A673 (cell line): ENCODE measurements around the gene FIS1. TPM values are rescaled to one million over a fixed set of nuclear protein-coding genes. Genes with fewer than 3 reads are reported as not detected.

Experiments
- BruUV-seq: library from RNA; stranded (reverse); fragments of 400-500 nt; replicated peaks from 2 replicates; lab custom pipeline; 2021; lab: Mats Ljungman, UMichigan
- CTCF ChIA-PET: fragments of 300-600 bp; sonication (Branson Sonifier 250); formaldehyde crosslinking; loops from one replicate; lab custom pipeline; 2022; ENCODE audit warnings: antibody characterized with exemption; lab: Charles Lee
- POLR2A ChIA-PET: fragments of 300-600 bp; sonication (Branson Sonifier 250); formaldehyde crosslinking; loops from one replicate; lab custom pipeline; 2022; ENCODE audit warnings: antibody characterized with exemption; ENCODE audit not compliant: low non-redundant PET; lab: Charles Lee
- DNase-seq: peaks from one replicate; pipeline ENCODE4 v3.0.0-alpha.2; 2015; ENCODE audit warnings: low spot score
- H3K27ac ChIP-seq: fragments of 200-600 bp; sonication (generic); 2 replicates; pipeline ENCODE4 v1.5.1; 2016; ENCODE audit warnings: mixed run types, low read depth, mild to moderate bottlenecking, mixed read lengths, antibody characterized with exemption, low read length; ENCODE audit not compliant: poor library complexity, severe bottlenecking
- H3K27me3 ChIP-seq: fragments of 200-600 bp; sonication (generic); replicated peaks from 2 replicates; pipeline ENCODE4 v1.6.1; 2017; ENCODE audit warnings: mixed run types, low read depth, mild to moderate bottlenecking, mixed read lengths, antibody characterized with exemption, low read length; ENCODE audit not compliant: insufficient read depth, poor library complexity
- H3K36me3 ChIP-seq: fragments of 200-600 bp; sonication (generic); 2 replicates; pipeline ENCODE4 v1.6.1; 2016; ENCODE audit warnings: mixed run types, mild to moderate bottlenecking, mixed read lengths, antibody characterized with exemption, low read length; ENCODE audit not compliant: insufficient read depth, poor library complexity, severe bottlenecking
- H3K4me1 ChIP-seq: fragments of 200-600 bp; sonication (generic); 2 replicates; pipeline ENCODE4 v1.6.1; 2017; ENCODE audit warnings: mixed run types, mild to moderate bottlenecking, mixed read lengths, antibody characterized with exemption, low read length; ENCODE audit not compliant: insufficient read depth, poor library complexity, severe bottlenecking
- H3K4me3 ChIP-seq: fragments of 200-600 bp; sonication (generic); 2 replicates; pipeline ENCODE4 v1.5.1; 2016; ENCODE audit warnings: low read depth, mixed run types, mild to moderate bottlenecking, mixed read lengths, low read length; ENCODE audit not compliant: poor library complexity, severe bottlenecking
- H3K9me3 ChIP-seq: fragments of 200-600 bp; sonication (generic); 2 replicates; pipeline ENCODE4 v1.6.1; 2016; ENCODE audit warnings: mixed run types, low read depth, mild to moderate bottlenecking, mixed read lengths, antibody characterized with exemption, low read length; ENCODE audit not compliant: poor library complexity, severe bottlenecking
- EZH2 ChIP-seq: fragments of 200-600 bp; sonication (generic); IDR thresholded peaks from 2 replicates; pipeline ENCODE4 v1.6.1; 2017; ENCODE audit warnings: borderline replicate concordance, low read depth, mild to moderate bottlenecking, mixed read lengths, antibody characterized with exemption, low read length; ENCODE audit not compliant: poor library complexity, severe bottlenecking
- intact Hi-C: fragments of 100-400 bp; cut with micrococcal nuclease; formaldehyde crosslinking; loops from one replicate; pipeline ENCODE4 v1.10.0; 2022; ENCODE audit not compliant: unreplicated experiment
- total RNA-seq: library from RNA; stranded (reverse); gene quantifications from 2 replicates; pipeline ENCODE4 v1.2.3, GENCODE V29; 2021
- TF ChIP-seq, protein P1 (sequence below): fragments of 300-800, 200-600 bp; sonication (generic); conservative IDR thresholded peaks from 2 replicates; pipeline ENCODE4 v1.5.1; 2017; ENCODE audit warnings: low read depth, mild to moderate bottlenecking, antibody characterized with exemption, low read length, moderate library complexity, mixed read lengths

The FIS1 gene
- total RNA-seq, 1 experiment from 2014 or later = 79.6 TPM

DNA sequence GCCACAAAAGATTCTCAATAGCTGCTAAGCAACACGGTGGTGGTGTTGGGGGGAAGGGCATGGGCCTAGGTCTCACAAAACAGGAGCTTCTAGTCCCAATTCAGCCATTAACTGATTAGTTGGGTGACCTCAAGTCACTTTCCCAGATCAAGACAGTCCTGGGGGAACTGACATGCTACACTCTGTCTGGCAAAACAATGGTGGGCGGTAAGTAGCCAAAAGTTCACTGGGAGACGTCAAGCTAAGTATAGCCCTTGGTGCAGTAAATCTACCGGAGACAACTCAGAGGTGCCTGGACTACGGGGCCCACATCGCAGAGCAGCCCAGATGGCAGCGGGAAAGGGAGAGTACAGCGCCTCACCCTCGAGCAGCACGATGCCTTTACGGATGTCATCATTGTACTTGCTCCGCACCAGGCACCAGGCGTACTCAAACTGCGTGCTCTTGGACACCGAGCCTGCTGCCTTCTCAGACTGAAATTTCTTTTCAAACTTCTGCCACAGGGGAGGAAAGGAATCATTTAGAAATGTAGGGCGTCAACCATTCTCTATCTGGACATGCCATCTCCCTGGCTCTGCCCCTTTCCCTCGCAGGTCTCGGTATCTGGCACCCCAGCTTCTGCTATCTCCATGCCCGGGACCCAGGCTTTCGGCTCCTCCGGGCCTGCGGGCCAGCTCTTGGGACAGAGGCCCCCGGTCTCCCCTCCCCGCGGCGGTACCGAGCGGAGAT, 1.1 kb downstream of the FIS1 start:
- no peaks in the 10 kb centered on the region for H3K4me1 ChIP-seq
- no peak for DNase-seq
- no peak for TF ChIP-seq EZH2
- TF ChIP-seq, protein P1, sequence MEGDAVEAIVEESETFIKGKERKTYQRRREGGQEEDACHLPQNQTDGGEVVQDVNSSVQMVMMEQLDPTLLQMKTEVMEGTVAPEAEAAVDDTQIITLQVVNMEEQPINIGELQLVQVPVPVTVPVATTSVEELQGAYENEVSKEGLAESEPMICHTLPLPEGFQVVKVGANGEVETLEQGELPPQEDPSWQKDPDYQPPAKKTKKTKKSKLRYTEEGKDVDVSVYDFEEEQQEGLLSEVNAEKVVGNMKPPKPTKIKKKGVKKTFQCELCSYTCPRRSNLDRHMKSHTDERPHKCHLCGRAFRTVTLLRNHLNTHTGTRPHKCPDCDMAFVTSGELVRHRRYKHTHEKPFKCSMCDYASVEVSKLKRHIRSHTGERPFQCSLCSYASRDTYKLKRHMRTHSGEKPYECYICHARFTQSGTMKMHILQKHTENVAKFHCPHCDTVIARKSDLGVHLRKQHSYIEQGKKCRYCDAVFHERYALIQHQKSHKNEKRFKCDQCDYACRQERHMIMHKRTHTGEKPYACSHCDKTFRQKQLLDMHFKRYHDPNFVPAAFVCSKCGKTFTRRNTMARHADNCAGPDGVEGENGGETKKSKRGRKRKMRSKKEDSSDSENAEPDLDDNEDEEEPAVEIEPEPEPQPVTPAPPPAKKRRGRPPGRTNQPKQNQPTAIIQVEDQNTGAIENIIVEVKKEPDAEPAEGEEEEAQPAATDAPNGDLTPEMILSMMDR = no peak
- no peaks in the 10 kb centered on the region for H3K9me3 ChIP-seq
- POLR2A ChIA-PET = no interaction called here
- BruUV-seq = no TSS peak
- intact Hi-C loops = loop anchor here (2.0 kb wide), 3 partner anchors 25 to 349 kb away; partner anchors contain the start of genes ACHE and ZNHIT1
- CTCF ChIA-PET = interaction anchor here (0.6 to 1.9 kb wide), 5 partner anchors 9 to 194 kb away, joined by 3 to 19 read pairs (median 4); partner anchors contain the start of genes PLOD3 and ZNHIT1
- peak overlapping the region; percentile 87 for H3K27ac ChIP-seq
- peak overlapping the region; percentile 86 for H3K4me3 ChIP-seq
- H3K27me3 ChIP-seq = no peaks in the 10 kb centered on the region
- peaks cover 9% of the 10 kb centered on the region for H3K36me3 ChIP-seq

DNA sequence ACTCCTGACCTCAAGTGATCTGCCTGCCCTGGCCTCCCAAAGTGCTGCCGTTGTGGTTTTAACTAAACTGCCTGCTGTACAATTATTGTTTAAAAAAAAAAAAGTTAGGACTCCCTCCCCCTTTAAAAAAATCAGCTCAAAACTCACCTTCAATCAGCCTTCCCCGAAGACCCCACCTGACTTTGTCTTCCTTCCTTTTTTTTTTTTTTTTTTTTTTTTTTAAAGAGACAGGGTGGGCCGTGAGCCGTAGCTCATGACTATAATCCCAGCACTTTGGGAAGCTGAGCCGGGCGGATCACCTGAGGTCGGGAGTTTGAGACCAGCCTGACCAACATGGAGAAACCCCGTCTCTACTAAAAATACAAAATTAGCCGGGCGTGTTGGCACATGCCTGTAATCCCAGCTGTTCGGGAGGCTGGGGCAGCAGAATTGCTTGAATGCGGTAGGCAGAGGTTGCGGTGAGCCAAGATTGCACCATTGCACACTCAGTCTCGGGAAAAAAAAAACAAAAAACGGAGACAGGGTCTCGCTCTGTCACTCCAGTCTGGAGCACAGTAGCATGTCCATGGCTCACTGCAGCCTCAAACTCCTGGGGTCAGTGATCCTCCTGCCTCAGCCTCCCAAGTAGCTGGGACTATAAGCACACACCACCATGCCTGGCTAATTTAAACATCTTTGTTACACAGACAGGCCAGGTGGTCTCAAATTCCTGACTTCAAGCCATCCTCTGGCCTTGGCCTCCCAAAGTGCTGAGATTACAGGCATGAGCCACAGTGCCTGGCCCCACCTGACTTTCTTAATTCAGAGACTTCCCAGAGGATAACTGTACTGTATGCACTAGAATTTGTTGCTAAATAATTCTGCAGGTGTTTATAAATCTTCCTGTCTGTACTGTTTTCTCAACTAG, 3.2 kb downstream of the FIS1 start:
- DNase-seq = no peak
- Histone ChIP-seq H3K4me1 (no peaks in the 10 kb centered on the region), H3K27me3 (no peaks in the 10 kb centered on the region), H3K4me3 (no peak overlapping the region), H3K27ac (no peak overlapping the region), H3K36me3 (peaks cover 9% of the 10 kb centered on the region), H3K9me3 (no peaks in the 10 kb centered on the region)
- BruUV-seq = no TSS peak
- CTCF ChIA-PET = interaction anchor here (0.6 kb wide), 1 partner anchor 17 kb away, joined by 3 read pairs; no protein-coding TSS in a partner anchor
- TF ChIP-seq, protein P1 = no peak
- no peak for TF ChIP-seq EZH2
- POLR2A ChIA-PET = no interaction called here
- intact Hi-C loops = no loop called here

DNA sequence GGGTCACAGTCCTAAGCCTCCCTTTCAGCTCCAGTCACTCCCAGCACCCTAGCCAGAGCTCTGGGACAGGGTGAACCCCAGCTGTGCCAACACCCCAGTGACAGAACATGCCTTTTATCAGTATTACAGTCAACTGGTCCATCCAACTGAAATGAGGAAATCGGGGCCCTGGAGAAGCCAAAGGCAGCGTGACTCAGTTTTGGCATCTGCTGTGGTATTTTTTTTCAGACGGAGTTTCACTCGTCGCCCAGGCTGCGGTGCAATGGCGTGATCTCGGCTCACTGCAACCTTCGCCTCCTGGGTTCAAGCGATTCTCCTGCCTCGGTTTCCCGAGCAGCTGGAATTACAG, 3.9 kb downstream of the FIS1 start:
- intact Hi-C loops = no loop called here
- Histone ChIP-seq H3K27me3 (no peaks in the 10 kb centered on the region), H3K36me3 (peaks cover 9% of the 10 kb centered on the region), H3K4me3 (no peak overlapping the region), H3K9me3 (no peaks in the 10 kb centered on the region), H3K4me1 (no peaks in the 10 kb centered on the region), H3K27ac (no peak overlapping the region)
- ChIA-PET POLR2A (no interaction called here), CTCF (interaction anchor here (0.6 kb wide), 1 partner anchor 18 kb away, joined by 3 read pairs; no protein-coding TSS in a partner anchor)
- no peak for TF ChIP-seq EZH2
- TF ChIP-seq, protein P1 = no peak
- no TSS peak for BruUV-seq
- no peak for DNase-seq
